ENCODE data around the gene MED22. TPM values are rescaled to one million over a fixed set of nuclear protein-coding genes. Genes with fewer than 3 reads are reported as not detected.

Gene MED22
- total and polyA plus RNA-seq, 2 of the 8 experiments (the other 6 are each of a cell fraction or from before 2014, with no cell fraction given): 56.4 to 68.4 TPM

DNA sequence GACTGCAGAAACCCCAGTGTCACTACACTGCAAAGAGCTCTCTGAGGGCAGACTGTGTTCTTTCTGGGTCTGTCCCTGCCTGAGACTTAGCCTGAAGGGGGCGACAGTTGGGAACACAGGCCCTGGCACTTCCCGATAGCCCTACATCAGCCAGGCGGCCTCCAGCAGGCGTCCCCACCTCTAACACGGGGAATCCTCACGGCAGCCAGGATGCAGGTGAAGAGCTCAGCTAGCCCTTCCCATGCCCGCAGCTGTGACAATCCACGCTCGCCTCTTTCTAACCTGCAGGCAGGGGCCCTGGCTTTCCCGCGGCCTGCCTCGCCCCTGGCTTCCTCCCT is 5.9 kb downstream of the MED22 start:
- FAIRE-seq (no peak), DNase-seq (ENCODE audit: low read depth in 1 of 2, low spot score in 2 of 2) (peak in 1 of 2 experiments; percentile 76)
- no peak overlapping the region for H2BK12ac ChIP-seq (ENCODE audit: low read depth, low read length)
- H2BK20ac ChIP-seq (ENCODE audit: low read length): no peak overlapping the region
- no peak overlapping the region for H3K4ac ChIP-seq (replicated peaks; ENCODE audit: insufficient read length, low read depth, low read length)
- CTCF ChIA-PET (ENCODE audit: partially characterized antibody): interaction anchor here (0.8 to 5.5 kb wide), 30 partner anchors 9 to 228 kb away, joined by 3 to 45 read pairs (median 5); partner anchors contain the start of genes SLC2A6 and SURF1
- no peak overlapping the region for H4K91ac ChIP-seq (replicated peaks; ENCODE audit: insufficient read length, low read length)
- peaks cover 4 to 20% of the 10 kb centered on the region in 2 experiments; a peak in 3 of 4 replicates for H3K79me2 ChIP-seq (ENCODE audit: control insufficient read depth in 1 of 2, insufficient read depth in 2 of 2, low read length in 2 of 2)
- H3K23ac ChIP-seq (ENCODE audit: insufficient read length): no peak overlapping the region
- H3K23me2 ChIP-seq (ENCODE audit: low read depth, low read length): peaks cover 3% of the 10 kb centered on the region; the same call in 1 of the 2 replicates
- H3K56ac ChIP-seq (replicated peaks; ENCODE audit: insufficient read length, low read depth, low read length): no peak overlapping the region
- POLR2A ChIA-PET (ENCODE audit: partially characterized antibody): interaction anchor here (0.8 to 14.8 kb wide), 6 partner anchors 11 to 119 kb away, joined by 3 to 303 read pairs (median 6); partner anchors contain the start of genes ADAMTS13, MED22, RPL7A and SURF1
- no peaks in the 10 kb centered on the region for H3K27me3 ChIP-seq (replicated peaks in 1 of 4; ENCODE audit: control insufficient read depth in 3 of 4, extremely low read depth in 1 of 4, insufficient read depth in 3 of 4, low read length in 3 of 4)
- H3K9me3 ChIP-seq (ENCODE audit: insufficient read depth in 2 of 2, low read depth in 1 of 2, low read length in 1 of 2): no peaks in the 10 kb centered on the region
- no peak overlapping the region for H2BK120ac ChIP-seq (replicated peaks; ENCODE audit: low read depth, low read length)
- 74% methylated on average over 9 of the region's 12 CpGs; no CpG with 5 or more reads in 1 of the 2 experiments for WGBS, 2 experiments (ENCODE audit: extremely low coverage in 1 of 2, insufficient coverage in 1 of 2, insufficient read length in 1 of 2, insufficient replicate concordance in 2 of 2, low coverage in 1 of 2, low lambda C conversion rate in 2 of 2, missing lambda C conversion rate in 1 of 2)
- H3K18ac ChIP-seq (ENCODE audit: extremely low read depth, low read length): no peak overlapping the region
- H2BK5ac ChIP-seq (ENCODE audit: low read depth, low read length): 0 out of 2 replicates have a peak overlapping the region, but pooled peaks have one; percentile 18
- no peak overlapping the region for H2AK5ac ChIP-seq (ENCODE audit: low read depth, low read length)
- H3K4me3 ChIP-seq (ENCODE audit: extremely low read depth in 1 of 4, insufficient read depth in 2 of 4, low read depth in 3 of 4, low read length in 4 of 4): no peak overlapping the region
- peaks cover 31 to 70% (median 53%) of the 10 kb centered on the region in 4 experiments for H3K36me3 ChIP-seq (ENCODE audit: control insufficient read depth in 2 of 4, insufficient read depth in 4 of 4, low read length in 3 of 4)
- peak; percentile 19 to 33; a peak in 3 of 4 replicates for TF ChIP-seq RAD21 (IDR thresholded peaks at IDR 0.05 in 1 of 2, conservative IDR thresholded peaks at IDR 0.05 in 1 of 2; ENCODE audit: low read depth in 2 of 2, low read length in 2 of 2)
- TF ChIP-seq SIN3A (conservative IDR thresholded peaks at IDR 0.05 in 1 of 2, IDR thresholded peaks at IDR 0.05 in 1 of 2; ENCODE audit: low read depth in 1 of 2, low read length in 2 of 2): no peak
- TF ChIP-seq, protein P1, sequence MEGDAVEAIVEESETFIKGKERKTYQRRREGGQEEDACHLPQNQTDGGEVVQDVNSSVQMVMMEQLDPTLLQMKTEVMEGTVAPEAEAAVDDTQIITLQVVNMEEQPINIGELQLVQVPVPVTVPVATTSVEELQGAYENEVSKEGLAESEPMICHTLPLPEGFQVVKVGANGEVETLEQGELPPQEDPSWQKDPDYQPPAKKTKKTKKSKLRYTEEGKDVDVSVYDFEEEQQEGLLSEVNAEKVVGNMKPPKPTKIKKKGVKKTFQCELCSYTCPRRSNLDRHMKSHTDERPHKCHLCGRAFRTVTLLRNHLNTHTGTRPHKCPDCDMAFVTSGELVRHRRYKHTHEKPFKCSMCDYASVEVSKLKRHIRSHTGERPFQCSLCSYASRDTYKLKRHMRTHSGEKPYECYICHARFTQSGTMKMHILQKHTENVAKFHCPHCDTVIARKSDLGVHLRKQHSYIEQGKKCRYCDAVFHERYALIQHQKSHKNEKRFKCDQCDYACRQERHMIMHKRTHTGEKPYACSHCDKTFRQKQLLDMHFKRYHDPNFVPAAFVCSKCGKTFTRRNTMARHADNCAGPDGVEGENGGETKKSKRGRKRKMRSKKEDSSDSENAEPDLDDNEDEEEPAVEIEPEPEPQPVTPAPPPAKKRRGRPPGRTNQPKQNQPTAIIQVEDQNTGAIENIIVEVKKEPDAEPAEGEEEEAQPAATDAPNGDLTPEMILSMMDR (IDR thresholded peaks at IDR 0.05; ENCODE audit: control extremely low read depth in 1 of 3, insufficient read depth in 1 of 3, low read depth in 1 of 3, low read length in 3 of 3): peak in 2 of 3 experiments; percentile 81 to 86; a peak in 3 of 4 replicates
- no peak for TF ChIP-seq SIX5 (IDR thresholded peaks at IDR 0.05; ENCODE audit: low read depth, low read length)
- H3K79me1 ChIP-seq (ENCODE audit: low read depth, low read length): peaks cover 17% of the 10 kb centered on the region
- H3K4me1 ChIP-seq (replicated peaks in 1 of 4; ENCODE audit: control insufficient read depth in 3 of 4, insufficient read depth in 4 of 4, low read length in 3 of 4): peaks cover 0 to 7% (median 5%) of the 10 kb centered on the region in 4 experiments; a peak in 5 of 7 replicates
- no peak overlapping the region for H4K5ac ChIP-seq (ENCODE audit: insufficient read length, low read depth, low read length)
- no peak overlapping the region for H3K27ac ChIP-seq (ENCODE audit: low read depth, low read length)
- H4K20me1 ChIP-seq (replicated peaks in 1 of 2; ENCODE audit: control insufficient read depth in 1 of 2, insufficient read depth in 2 of 2, low read length in 2 of 2): peaks cover 12 to 34% of the 10 kb centered on the region in 2 experiments
- no peak overlapping the region for H3K9ac ChIP-seq (replicated peaks in 1 of 4; ENCODE audit: extremely low read depth in 1 of 4, low read depth in 3 of 4, low read length in 3 of 4)
- H2AFZ ChIP-seq (ENCODE audit: low read length): no peak overlapping the region
- H4K8ac ChIP-seq (ENCODE audit: extremely low read depth, insufficient read depth, low read length): no peak overlapping the region; the same call in 1 of the 2 replicates
- H3K14ac ChIP-seq (ENCODE audit: insufficient read length): no peak overlapping the region
- no peak overlapping the region for H2BK15ac ChIP-seq (ENCODE audit: low read length)
- no peak overlapping the region for H3K4me2 ChIP-seq (ENCODE audit: insufficient read depth in 1 of 2, low read depth in 2 of 2, low read length in 2 of 2)

Measured in H1 (cell line).